GM19395 (cell line): ENCODE data around the gene CDK6.
"Not testable (repeated sequence)": the region's sequence is repeated elsewhere in the genome, so short reads cannot be mapped to it uniquely, and the experiment has no call there.

Experiments
- ATAC-seq: cut with Tn5 transposase; IDR thresholded peaks from one replicate; pipeline ENCODE4 v1.9.1; 2021; ENCODE audit warnings: mild to moderate bottlenecking, moderate library complexity; ENCODE audit not compliant: unreplicated experiment

The CDK6 gene

GRCh38 chr7:92836489-92836999, at the start of gene CDK6:
Gene CDK6, minus strand, starts transcription at chr7:92836573. Its CDS starts 3,250 bp downstream, at chr7:92833323.
- peak; percentile 28 for ATAC-seq

GRCh38 chr7:92886039-92886438, 49.7 kb upstream of the CDK6 start:
- ATAC-seq = not testable (repeated sequence)

- ATAC-seq = no peak
Measured at GRCh38 chr7:92884218-92884617, 47.8 kb upstream of the CDK6 start.

- ATAC-seq = no peak
Measured at GRCh38 chr7:92882760-92883159, 46.4 kb upstream of the CDK6 start.

GRCh38 chr7:92881091-92881485, 44.7 kb upstream of the CDK6 start:
- ATAC-seq = no peak

- ATAC-seq = no peak
Measured at GRCh38 chr7:92880212-92881090, 44.1 kb upstream of the CDK6 start.

GRCh38 chr7:92877367-92877766, 41.0 kb upstream of the CDK6 start:
- ATAC-seq = no peak

GRCh38 chr7:92876836-92877235, 40.5 kb upstream of the CDK6 start:
- no peak for ATAC-seq

- no peak for ATAC-seq
Measured at GRCh38 chr7:92875719-92876118, 39.3 kb upstream of the CDK6 start.

- no peak for ATAC-seq
Measured at GRCh38 chr7:92875173-92875572, 38.8 kb upstream of the CDK6 start.

- ATAC-seq = no peak
Measured at GRCh38 chr7:92874567-92874966, 38.2 kb upstream of the CDK6 start.

- ATAC-seq = no peak
Measured at GRCh38 chr7:92873776-92874175, 37.4 kb upstream of the CDK6 start.

- ATAC-seq = no peak
Measured at GRCh38 chr7:92872701-92873100, 36.3 kb upstream of the CDK6 start.

- no peak for ATAC-seq
Measured at GRCh38 chr7:92868683-92869293, 32.4 kb upstream of the CDK6 start.

GRCh38 chr7:92864169-92864568, 27.8 kb upstream of the CDK6 start:
- ATAC-seq = not testable (repeated sequence)

- ATAC-seq = no peak
Measured at GRCh38 chr7:92856436-92856835, 20.1 kb upstream of the CDK6 start.

- peak; percentile 53 for ATAC-seq
Measured at GRCh38 chr7:92854501-92855238, 18.3 kb upstream of the CDK6 start.

GRCh38 chr7:92851732-92852131, 15.4 kb upstream of the CDK6 start:
- no peak for ATAC-seq

- no peak for ATAC-seq
Measured at GRCh38 chr7:92850516-92850915, 14.1 kb upstream of the CDK6 start.

GRCh38 chr7:92849322-92849721, 12.9 kb upstream of the CDK6 start:
- ATAC-seq = no peak

GRCh38 chr7:92848851-92849250, 12.5 kb upstream of the CDK6 start:
- no peak for ATAC-seq
